A172 (cell line): ENCODE data around the gene ZBED6. TPM values are rescaled to one million over a fixed set of nuclear protein-coding genes. Genes with fewer than 3 reads are reported as not detected.
"Not testable (repeated sequence)": the region's sequence is repeated elsewhere in the genome, so short reads cannot be mapped to it uniquely, and the experiment has no call there.

ENCODE experiments used
- DNase-seq: peaks from one replicate; pipeline ENCODE4 v3.0.0-alpha.2; 2015; ENCODE audit warnings: low spot score
- total RNA-seq: library from RNA; depleted of rRNA; stranded (reverse); fragments of >200 nt; shearing (Covaris generic); gene quantifications from 2 replicates; pipeline ENCODE4 v1.2.3, GENCODE V29; 2014; rRNA removed

The ZBED6 gene
- 7.1 and 11.9 TPM in 2 replicates for total RNA-seq

- DNase-seq: peak; percentile 99
Measured at GRCh38 chr1:203795441-203796235, at the start of gene ZBED6, which contains the start of gene ZC3H11A. Gene ZBED6, plus strand, starts transcription at chr1:203795623. Its CDS starts 1,900 bp downstream, at chr1:203797523. Gene ZC3H11A, plus strand, starts transcription at chr1:203795623. Its CDS starts 21,448 bp downstream, at chr1:203817071.

GRCh38 chr1:203746281-203746680 lies 49.1 kb upstream of the ZBED6 start:
- no peak for DNase-seq

GRCh38 chr1:203751051-203751450 lies 44.4 kb upstream of the ZBED6 start:
- peak; percentile 62 for DNase-seq

GRCh38 chr1:203751618-203752361 lies 43.6 kb upstream of the ZBED6 start:
- not testable (repeated sequence) for DNase-seq

- no peak for DNase-seq
Measured at GRCh38 chr1:203754455-203754864, 41.0 kb upstream of the ZBED6 start.

GRCh38 chr1:203756036-203756435 lies 39.4 kb upstream of the ZBED6 start:
- DNase-seq: no peak

GRCh38 chr1:203758749-203759148 lies 36.7 kb upstream of the ZBED6 start:
- peak; percentile 46 for DNase-seq

- DNase-seq: no peak
Measured at GRCh38 chr1:203760506-203760905, 34.9 kb upstream of the ZBED6 start.

- DNase-seq: not testable (repeated sequence)
Measured at GRCh38 chr1:203761958-203762357, 33.5 kb upstream of the ZBED6 start.

- DNase-seq: no peak
Measured at GRCh38 chr1:203763505-203763904, 31.9 kb upstream of the ZBED6 start.

- DNase-seq: no peak
Measured at GRCh38 chr1:203764105-203765028, 31.1 kb upstream of the ZBED6 start.

- DNase-seq: no peak
Measured at GRCh38 chr1:203765029-203765837, 30.2 kb upstream of the ZBED6 start, which contains the start of gene LAX1. Gene LAX1, plus strand, starts transcription at chr1:203765183. Its CDS starts 383 bp downstream, at chr1:203765566.

GRCh38 chr1:203768256-203768655 lies 27.2 kb upstream of the ZBED6 start:
- DNase-seq: no peak

GRCh38 chr1:203769505-203770343 lies 25.7 kb upstream of the ZBED6 start:
- DNase-seq: peak; percentile 66

- no peak for DNase-seq
Measured at GRCh38 chr1:203771901-203772301, 23.5 kb upstream of the ZBED6 start.

GRCh38 chr1:203772836-203773235 lies 22.6 kb upstream of the ZBED6 start:
- DNase-seq: no peak

- DNase-seq: no peak
Measured at GRCh38 chr1:203776636-203777035, 18.8 kb upstream of the ZBED6 start.

- no peak for DNase-seq
Measured at GRCh38 chr1:203777596-203777995, 17.8 kb upstream of the ZBED6 start.

GRCh38 chr1:203778146-203778545 lies 17.3 kb upstream of the ZBED6 start:
- DNase-seq: no peak

- no peak for DNase-seq
Measured at GRCh38 chr1:203778789-203779188, 16.6 kb upstream of the ZBED6 start.
